Activated naive CD4-positive, alpha-beta T cell treated with anti-CD3 and anti-CD28 coated beads, Interleukin-2, amount 10 ng/mL, durations not matched to agents 7 days and 5 days (primary cell): ENCODE data around the gene STOX2.

Source experiments
- CTCF ChIA-PET: fragments of 350-600 bp; sonication (Branson Sonifier 250); formaldehyde crosslinking; loops from one replicate; lab custom pipeline; 2021; ENCODE audit warnings: antibody characterized with exemption; lab: Charles Lee
- DNase-seq: peaks from one replicate; pipeline ENCODE4 v3.0.0-alpha.2; 2020
- H3K27ac Mint-ChIP-seq: one replicate; pipeline ENCODE4 v1.8.0; 2021; ENCODE audit warnings: mild to moderate bottlenecking, moderate library complexity, mixed read lengths
- H3K27me3 Mint-ChIP-seq: one replicate; pipeline ENCODE4 v1.8.0; 2021; ENCODE audit warnings: mild to moderate bottlenecking, mixed read lengths
- H3K36me3 Mint-ChIP-seq: one replicate; pipeline ENCODE4 v1.8.0; 2021; ENCODE audit warnings: mixed read lengths
- H3K4me1 Mint-ChIP-seq: one replicate; pipeline ENCODE4 v1.8.0; 2021; ENCODE audit warnings: mixed read lengths
- H3K4me3 Mint-ChIP-seq: one replicate; pipeline ENCODE4 v1.8.0; 2021; ENCODE audit warnings: mild to moderate bottlenecking, moderate library complexity, mixed read lengths
- H3K9me3 Mint-ChIP-seq: one replicate; pipeline ENCODE4 v1.8.0; 2021; ENCODE audit warnings: mixed read lengths

The STOX2 gene

GRCh38 chr4:183905081-183905592 is at the start of gene STOX2:
STOX2 (plus strand) TSS chr4:183905307; CDS start chr4:183906791, 1,484 bp downstream.
- Mint-ChIP-seq H3K4me3 (peak within 1 kb of the TSS; percentile 44), H3K9me3 (no peaks in the 10 kb centered on the region), H3K4me1 (peaks cover 4% of the 10 kb centered on the region), H3K36me3 (no peaks in the 10 kb centered on the region), H3K27me3 (peaks cover 76% of the 10 kb centered on the region), H3K27ac (no peak within 1 kb of the TSS)
- peak; percentile 31 for DNase-seq
- CTCF ChIA-PET = no interaction called here

- DNase-seq = no peak
- peaks cover 7% of the 10 kb centered on the region for H3K27me3 Mint-ChIP-seq
- no peaks in the 10 kb centered on the region for H3K4me1 Mint-ChIP-seq
- no peak overlapping the region for H3K4me3 Mint-ChIP-seq
- CTCF ChIA-PET = no interaction called here
- H3K9me3 Mint-ChIP-seq = no peaks in the 10 kb centered on the region
- H3K27ac Mint-ChIP-seq = no peak overlapping the region
- no peaks in the 10 kb centered on the region for H3K36me3 Mint-ChIP-seq
These were observed 49.5 kb upstream of the STOX2 start for GRCh38 chr4:183855323-183856190.

GRCh38 chr4:183857040-183857439 is 48.1 kb upstream of the STOX2 start:
- H3K27ac Mint-ChIP-seq = no peak overlapping the region
- CTCF ChIA-PET = no interaction called here
- H3K36me3 Mint-ChIP-seq = no peaks in the 10 kb centered on the region
- peaks cover 7% of the 10 kb centered on the region for H3K27me3 Mint-ChIP-seq
- H3K9me3 Mint-ChIP-seq = no peaks in the 10 kb centered on the region
- no peak overlapping the region for H3K4me3 Mint-ChIP-seq
- no peaks in the 10 kb centered on the region for H3K4me1 Mint-ChIP-seq
- DNase-seq = no peak

- Mint-ChIP-seq H3K27ac (no peak overlapping the region), H3K27me3 (peaks cover 16% of the 10 kb centered on the region)
- CTCF ChIA-PET = interaction anchor here (0.6 kb wide), 1 partner anchor 1277 kb away, joined by 3 read pairs; no protein-coding TSS in a partner anchor
These were observed 47.0 kb upstream of the STOX2 start for GRCh38 chr4:183858011-183858615.

GRCh38 chr4:183860119-183860518 is 45.0 kb upstream of the STOX2 start:
- DNase-seq = no peak
- no peaks in the 10 kb centered on the region for H3K9me3 Mint-ChIP-seq
- H3K4me3 Mint-ChIP-seq = no peak overlapping the region
- H3K36me3 Mint-ChIP-seq = no peaks in the 10 kb centered on the region
- H3K4me1 Mint-ChIP-seq = no peaks in the 10 kb centered on the region
- CTCF ChIA-PET = no interaction called here
- H3K27ac Mint-ChIP-seq = no peak overlapping the region
- H3K27me3 Mint-ChIP-seq = peaks cover 19% of the 10 kb centered on the region

More at GRCh38 chr4:183858011-183858615, 47.0 kb upstream of the STOX2 start:
- Mint-ChIP-seq H3K9me3 (no peaks in the 10 kb centered on the region), H3K36me3 (no peaks in the 10 kb centered on the region), H3K4me1 (no peaks in the 10 kb centered on the region), H3K4me3 (no peak overlapping the region)
- no peak for DNase-seq

GRCh38 chr4:183860731-183861130 is 44.4 kb upstream of the STOX2 start:
- CTCF ChIA-PET = no interaction called here
- Mint-ChIP-seq H3K4me1 (no peaks in the 10 kb centered on the region), H3K27me3 (peaks cover 21% of the 10 kb centered on the region), H3K9me3 (no peaks in the 10 kb centered on the region), H3K27ac (no peak overlapping the region), H3K36me3 (no peaks in the 10 kb centered on the region), H3K4me3 (no peak overlapping the region)
- no peak for DNase-seq

GRCh38 chr4:183861426-183861825 is 43.7 kb upstream of the STOX2 start:
- Mint-ChIP-seq H3K36me3 (no peaks in the 10 kb centered on the region), H3K27ac (no peak overlapping the region), H3K9me3 (no peaks in the 10 kb centered on the region), H3K4me1 (no peaks in the 10 kb centered on the region), H3K27me3 (peaks cover 24% of the 10 kb centered on the region), H3K4me3 (no peak overlapping the region)
- CTCF ChIA-PET = no interaction called here
- DNase-seq = no peak

GRCh38 chr4:183863155-183863825 is 41.8 kb upstream of the STOX2 start:
- CTCF ChIA-PET = no interaction called here
- no peak for DNase-seq
- no peak overlapping the region for H3K27ac Mint-ChIP-seq
- no peaks in the 10 kb centered on the region for H3K36me3 Mint-ChIP-seq
- no peaks in the 10 kb centered on the region for H3K4me1 Mint-ChIP-seq
- H3K9me3 Mint-ChIP-seq = no peaks in the 10 kb centered on the region
- H3K27me3 Mint-ChIP-seq = peaks cover 29% of the 10 kb centered on the region
- H3K4me3 Mint-ChIP-seq = no peak overlapping the region

- no peak overlapping the region for H3K4me3 Mint-ChIP-seq
- DNase-seq = no peak
These were observed 37.9 kb upstream of the STOX2 start for GRCh38 chr4:183867247-183867646.

GRCh38 chr4:183870997-183871396 is 34.1 kb upstream of the STOX2 start:
- Mint-ChIP-seq H3K9me3 (no peaks in the 10 kb centered on the region), H3K4me1 (no peaks in the 10 kb centered on the region), H3K4me3 (no peak overlapping the region), H3K27ac (no peak overlapping the region), H3K36me3 (no peaks in the 10 kb centered on the region), H3K27me3 (peaks cover 15% of the 10 kb centered on the region)
- no peak for DNase-seq
- CTCF ChIA-PET = no interaction called here

More at GRCh38 chr4:183867247-183867646, 37.9 kb upstream of the STOX2 start:
- Mint-ChIP-seq H3K4me1 (no peaks in the 10 kb centered on the region), H3K36me3 (no peaks in the 10 kb centered on the region), H3K27me3 (peaks cover 31% of the 10 kb centered on the region), H3K9me3 (no peaks in the 10 kb centered on the region), H3K27ac (no peak overlapping the region)
- CTCF ChIA-PET = no interaction called here

- CTCF ChIA-PET = no interaction called here
- Mint-ChIP-seq H3K4me1 (no peaks in the 10 kb centered on the region), H3K9me3 (no peaks in the 10 kb centered on the region), H3K4me3 (no peak overlapping the region), H3K36me3 (no peaks in the 10 kb centered on the region), H3K27me3 (peaks cover 17% of the 10 kb centered on the region), H3K27ac (no peak overlapping the region)
- no peak for DNase-seq
These were observed 33.5 kb upstream of the STOX2 start for GRCh38 chr4:183871581-183871980.

GRCh38 chr4:183872531-183872930 is 32.6 kb upstream of the STOX2 start:
- no peak overlapping the region for H3K27ac Mint-ChIP-seq
- H3K27me3 Mint-ChIP-seq = peaks cover 17% of the 10 kb centered on the region
- no peaks in the 10 kb centered on the region for H3K4me1 Mint-ChIP-seq
- no peak for DNase-seq
- H3K9me3 Mint-ChIP-seq = no peaks in the 10 kb centered on the region
- no peaks in the 10 kb centered on the region for H3K36me3 Mint-ChIP-seq
- no peak overlapping the region for H3K4me3 Mint-ChIP-seq
- CTCF ChIA-PET = no interaction called here

- H3K27ac Mint-ChIP-seq = no peak overlapping the region
- peaks cover 7% of the 10 kb centered on the region for H3K27me3 Mint-ChIP-seq
- H3K4me3 Mint-ChIP-seq = no peak overlapping the region
- no peak for DNase-seq
- no peaks in the 10 kb centered on the region for H3K9me3 Mint-ChIP-seq
- no peaks in the 10 kb centered on the region for H3K4me1 Mint-ChIP-seq
- CTCF ChIA-PET = no interaction called here
- no peaks in the 10 kb centered on the region for H3K36me3 Mint-ChIP-seq
These were observed 31.5 kb upstream of the STOX2 start for GRCh38 chr4:183873409-183874185.
